Muscle layer of colon (tissue), 2 donors: ENCODE data around the gene USP53.
"Not testable (repeated sequence)": the region's sequence is repeated elsewhere in the genome, so short reads cannot be mapped to it uniquely, and the experiment has no call there.

ENCODE experiments used
- H3K27ac ChIP-seq: one replicate; pipeline ENCODE4 v1.7.0; 2013; ENCODE audit warnings: low read depth, mild to moderate bottlenecking, low read length, moderate library complexity
- H3K27me3 ChIP-seq, 2 donors: one replicate each; pipeline ENCODE4 v1.7.0; 2013; ENCODE audit warnings: low read length in 2 of 2, mild to moderate bottlenecking in 2 of 2; ENCODE audit not compliant: insufficient read depth in 2 of 2, control insufficient read depth in 1 of 2
- H3K36me3 ChIP-seq: one replicate; pipeline ENCODE4 v1.7.0; 2013; ENCODE audit warnings: mild to moderate bottlenecking, low read length; ENCODE audit not compliant: insufficient read depth
- H3K4me1 ChIP-seq: one replicate; pipeline ENCODE4 v1.7.0; 2013; ENCODE audit warnings: mild to moderate bottlenecking, low read length; ENCODE audit not compliant: insufficient read depth
- H3K4me3 ChIP-seq, 2 donors: one replicate each; pipeline ENCODE4 v1.7.0; 2013; ENCODE audit warnings: low read length in 2 of 2, low read depth in 1 of 2, mild to moderate bottlenecking in 1 of 2, moderate library complexity in 1 of 2
- H3K9ac ChIP-seq: one replicate; pipeline ENCODE4 v1.7.0; 2013; ENCODE audit warnings: low read length
- H3K9me3 ChIP-seq: one replicate; pipeline ENCODE4 v1.7.0; 2013; ENCODE audit warnings: mild to moderate bottlenecking, low read length
- donor health status: abdominal sarcoma.
- donor health status: Adenocarcinoma of cecum.

USP53 gene

DNA sequence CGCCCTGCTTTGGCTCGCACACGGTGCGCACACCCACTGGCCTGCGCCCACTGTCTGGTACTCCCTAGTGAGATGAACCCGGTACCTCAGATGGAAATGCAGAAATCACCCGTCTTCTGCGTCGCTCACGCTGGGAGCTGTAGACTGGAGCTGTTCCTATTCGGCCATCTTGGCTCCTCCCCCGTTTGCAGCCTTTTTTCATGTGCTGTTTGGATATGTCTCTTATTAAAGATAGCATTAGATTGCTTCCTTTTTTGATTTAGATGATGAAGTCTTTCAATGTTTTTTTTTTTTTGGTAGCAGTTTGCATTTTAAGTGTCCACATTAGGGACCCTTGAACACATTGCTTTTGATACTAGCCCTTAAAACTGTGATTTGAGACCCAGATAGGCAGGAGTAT lies 67.4 kb downstream of the USP53 start:
- H3K9me3 ChIP-seq, H3K27ac ChIP-seq, H3K4me3 ChIP-seq, H3K27me3 ChIP-seq, H3K4me1 ChIP-seq, H3K9ac ChIP-seq, H3K36me3 ChIP-seq: not testable (repeated sequence)

DNA sequence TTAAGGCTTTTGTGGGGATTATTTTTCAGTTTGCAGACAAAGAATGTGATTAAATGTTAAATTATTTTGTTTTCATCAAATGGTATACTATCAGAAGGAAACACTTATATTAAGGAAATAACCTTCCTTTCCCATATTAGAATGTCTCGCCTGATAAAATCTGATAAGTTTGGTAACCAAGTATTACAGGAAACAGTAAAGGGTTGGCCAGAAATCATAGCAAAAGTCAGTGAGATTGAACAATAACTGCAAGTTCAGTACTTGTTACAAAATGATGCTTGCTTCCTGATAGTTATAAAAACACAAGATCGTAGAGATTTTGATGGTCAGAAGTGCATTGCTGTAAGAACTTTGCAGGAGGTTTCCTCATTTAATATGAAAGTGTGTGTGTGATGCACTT lies 68.9 kb downstream of the USP53 start:
- H3K4me3 ChIP-seq, result no peak overlapping the region
- H3K27ac ChIP-seq, result no peak overlapping the region
- no peaks in the 10 kb centered on the region for H3K36me3 ChIP-seq
- H3K9ac ChIP-seq, result no peak overlapping the region
- no peaks in the 10 kb centered on the region for H3K9me3 ChIP-seq
- H3K27me3 ChIP-seq, result no peaks in the 10 kb centered on the region
- H3K4me1 ChIP-seq, result peaks cover 11% of the 10 kb centered on the region

DNA sequence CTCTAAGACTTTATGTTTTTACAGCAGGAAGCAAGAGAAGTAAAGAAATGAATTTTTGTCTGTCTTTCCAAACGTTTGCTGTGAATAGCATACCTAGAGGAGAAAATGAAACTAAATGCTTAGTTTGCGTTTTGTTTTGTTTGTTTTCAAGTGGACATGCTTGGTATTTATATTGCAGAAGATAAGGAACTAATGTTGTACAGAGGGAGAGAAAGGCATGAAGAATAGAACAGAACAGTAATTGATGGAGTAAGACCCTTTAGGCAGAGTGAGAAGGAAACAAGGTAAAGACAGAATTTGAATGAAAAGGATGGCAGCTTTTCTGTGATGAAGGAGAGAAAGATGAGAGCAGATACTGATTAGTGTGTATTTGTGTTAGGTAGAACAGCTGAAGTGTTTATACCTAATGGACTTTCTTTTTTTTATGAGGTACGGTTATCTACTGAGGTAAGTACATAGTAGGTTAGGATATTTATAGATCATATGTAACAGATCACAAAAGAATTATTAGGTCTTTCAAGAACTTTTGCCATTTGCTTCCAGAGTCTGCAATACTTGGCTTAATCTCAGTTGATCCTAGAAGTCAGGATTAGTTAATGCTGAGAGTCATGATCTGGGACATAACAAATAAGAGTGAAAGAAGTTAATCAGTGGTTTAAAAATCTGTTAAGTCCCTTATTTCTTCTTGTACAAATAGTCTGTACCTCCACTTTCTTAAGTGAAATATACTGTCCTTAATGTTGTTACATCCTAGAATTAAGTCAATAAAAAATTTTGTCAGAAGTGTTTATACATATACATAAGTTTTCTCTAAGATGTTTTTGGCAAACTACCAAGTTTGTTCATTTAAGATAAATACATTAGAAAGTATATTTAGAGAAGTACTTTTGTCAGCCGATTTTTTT lies 72.6 kb downstream of the USP53 start:
- peak overlapping the region; percentile 18 for H3K27ac ChIP-seq
- H3K4me1 ChIP-seq, result peaks cover 11% of the 10 kb centered on the region
- H3K4me3 ChIP-seq, result peak overlapping the region; percentile 23 to 38
- no peak overlapping the region for H3K9ac ChIP-seq
- no peaks in the 10 kb centered on the region for H3K36me3 ChIP-seq
- no peaks in the 10 kb centered on the region for H3K27me3 ChIP-seq
- H3K9me3 ChIP-seq, result no peaks in the 10 kb centered on the region

DNA sequence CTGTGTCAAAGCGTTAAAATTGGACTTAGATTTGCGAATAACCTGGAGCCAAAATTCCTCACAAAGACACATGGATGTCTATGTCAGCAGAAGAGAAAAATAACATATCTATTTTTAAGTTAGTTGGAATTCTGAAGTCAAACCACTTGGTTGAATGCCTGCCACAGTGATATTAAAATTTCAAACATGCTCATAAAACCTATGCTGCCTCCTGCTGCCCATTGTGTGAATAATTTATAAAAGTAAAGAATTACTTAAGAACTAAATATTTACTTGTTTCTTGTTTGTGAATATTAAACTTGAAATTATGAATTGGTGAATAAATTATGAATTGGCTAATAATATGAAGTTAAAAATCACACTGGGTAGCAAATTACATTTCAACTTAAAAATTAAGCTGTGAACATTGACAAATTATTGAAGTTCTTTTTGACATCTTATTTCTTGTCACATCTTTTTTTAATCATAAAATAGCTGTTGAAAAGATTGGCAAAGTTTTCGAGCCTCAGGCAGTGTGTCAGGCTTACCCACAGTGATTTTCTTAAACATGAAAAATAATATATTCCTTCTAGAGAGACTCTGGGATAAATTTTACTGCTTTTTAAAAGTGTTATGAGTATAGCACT lies 74.0 kb downstream of the USP53 start:
- Histone ChIP-seq H3K9ac (no peak overlapping the region), H3K9me3 (no peaks in the 10 kb centered on the region), H3K36me3 (no peaks in the 10 kb centered on the region), H3K27me3 (no peaks in the 10 kb centered on the region), H3K4me3 (no peak overlapping the region), H3K4me1 (peaks cover 11% of the 10 kb centered on the region), H3K27ac (no peak overlapping the region)

DNA sequence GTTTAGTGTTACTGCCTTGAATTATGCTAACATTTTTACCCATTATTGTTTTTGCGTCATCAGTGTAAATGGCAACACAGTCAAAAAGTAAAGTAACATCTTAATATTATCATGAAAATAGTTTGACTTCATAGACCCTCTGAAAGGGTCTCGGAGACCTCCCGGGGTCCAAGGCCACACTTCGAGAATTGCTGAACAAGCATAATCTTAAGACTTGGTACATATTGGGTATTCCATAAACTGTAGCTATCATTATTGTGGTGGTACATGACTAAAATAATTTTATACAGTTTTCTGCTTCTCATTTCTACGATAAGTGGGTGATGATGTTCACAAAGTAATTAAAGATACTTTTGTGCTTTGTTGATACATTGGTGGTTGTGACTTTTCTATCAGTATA lies 76.8 kb downstream of the USP53 start:
- no peak overlapping the region for H3K4me3 ChIP-seq
- H3K9ac ChIP-seq, result no peak overlapping the region
- H3K36me3 ChIP-seq, result peaks cover 10% of the 10 kb centered on the region
- H3K27me3 ChIP-seq, result no peaks in the 10 kb centered on the region
- H3K27ac ChIP-seq, result no peak overlapping the region
- H3K4me1 ChIP-seq, result peaks cover 11% of the 10 kb centered on the region
- no peaks in the 10 kb centered on the region for H3K9me3 ChIP-seq

DNA sequence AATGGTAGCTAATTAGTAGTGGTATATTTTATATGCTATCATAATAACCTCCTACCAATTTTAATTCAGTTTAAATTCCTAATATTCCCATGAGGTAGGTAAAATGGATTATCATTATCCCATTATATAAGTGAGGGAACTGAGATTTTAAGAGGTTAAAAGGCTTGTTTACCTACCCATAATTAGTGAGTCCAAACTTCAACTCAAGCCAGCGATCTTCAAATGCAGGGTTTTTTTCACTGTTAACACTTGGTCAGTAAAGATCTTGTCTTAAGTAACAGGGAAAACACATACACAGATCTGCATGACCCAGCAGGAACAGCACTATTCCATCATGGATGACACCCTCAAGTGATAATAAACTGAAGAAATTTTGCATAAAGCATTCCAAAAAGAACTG lies 78.1 kb downstream of the USP53 start:
- no peak overlapping the region for H3K4me3 ChIP-seq
- peaks cover 10% of the 10 kb centered on the region for H3K36me3 ChIP-seq
- H3K4me1 ChIP-seq, result peaks cover 3% of the 10 kb centered on the region
- H3K9me3 ChIP-seq, result no peaks in the 10 kb centered on the region
- H3K27me3 ChIP-seq, result no peaks in the 10 kb centered on the region
- no peak overlapping the region for H3K9ac ChIP-seq
- H3K27ac ChIP-seq, result no peak overlapping the region

DNA sequence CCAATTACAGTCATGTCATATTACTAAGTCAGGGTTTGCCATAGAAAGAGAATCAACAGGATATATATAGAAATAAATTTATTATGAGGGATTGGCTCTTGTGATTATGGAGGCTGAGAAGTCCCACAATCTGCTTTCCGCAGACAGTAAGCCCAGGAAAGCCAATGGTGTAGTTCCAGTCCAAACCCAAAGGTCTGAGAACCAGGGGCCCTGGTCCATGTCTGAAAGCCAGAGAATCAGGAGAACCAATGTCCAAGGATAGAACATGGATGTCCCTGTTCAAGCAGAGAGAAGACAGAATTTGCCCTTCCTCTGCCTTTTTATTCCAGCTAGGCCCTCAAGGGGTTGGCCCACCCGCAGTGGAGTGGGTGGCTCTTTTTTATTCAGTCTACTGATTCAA lies 83.8 kb downstream of the USP53 start:
- Histone ChIP-seq H3K9me3 (no peaks in the 10 kb centered on the region), H3K4me3 (no peak overlapping the region), H3K9ac (no peak overlapping the region), H3K4me1 (peaks cover 15% of the 10 kb centered on the region), H3K27ac (no peak overlapping the region), H3K27me3 (no peaks in the 10 kb centered on the region), H3K36me3 (peaks cover 28% of the 10 kb centered on the region)

DNA sequence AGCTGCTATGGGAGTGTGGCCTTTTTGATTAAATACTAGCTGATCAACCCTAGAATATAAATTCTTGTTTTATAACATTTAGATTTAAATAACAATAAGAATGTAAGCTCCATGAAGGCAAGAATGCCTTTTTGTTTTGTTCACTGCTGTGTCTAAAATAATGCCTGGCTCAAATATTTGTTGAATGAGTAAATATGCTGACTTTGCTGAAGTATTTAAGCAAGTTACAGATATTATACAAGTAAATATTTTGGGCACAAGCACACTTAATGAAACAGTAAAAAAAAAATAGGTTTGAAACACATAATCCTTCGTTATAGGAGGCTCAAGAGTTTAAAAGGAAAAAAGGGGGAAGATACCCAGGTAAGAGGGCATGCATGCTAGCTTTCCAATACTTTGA lies 85.3 kb downstream of the USP53 start:
- H3K27me3 ChIP-seq, result no peaks in the 10 kb centered on the region
- H3K4me1 ChIP-seq, result peaks cover 15% of the 10 kb centered on the region
- H3K9ac ChIP-seq, result no peak overlapping the region
- H3K4me3 ChIP-seq, result no peak overlapping the region
- H3K9me3 ChIP-seq, result no peaks in the 10 kb centered on the region
- no peak overlapping the region for H3K27ac ChIP-seq
- H3K36me3 ChIP-seq, result peaks cover 21% of the 10 kb centered on the region

DNA sequence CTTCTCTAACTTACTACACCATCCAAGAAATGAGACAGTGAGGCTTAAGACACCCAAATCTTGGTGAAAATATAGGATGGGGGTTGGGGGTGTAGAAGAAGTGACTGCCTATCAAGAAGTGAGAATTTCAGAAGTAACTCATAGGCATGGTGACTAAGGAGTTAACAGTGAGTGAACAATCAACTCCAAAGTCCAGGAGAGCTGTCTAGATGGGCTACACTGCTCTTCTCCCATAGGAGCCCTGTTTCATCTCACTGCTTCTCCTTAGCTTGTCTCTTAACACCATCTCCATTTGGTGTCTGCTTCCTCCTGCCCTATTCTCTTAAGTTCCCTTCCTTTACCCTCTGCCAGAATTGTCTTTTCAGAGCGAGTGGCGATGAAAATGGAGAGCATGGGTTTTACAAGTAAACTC lies 86.8 kb downstream of the USP53 start:
- H3K27me3 ChIP-seq, result no peaks in the 10 kb centered on the region
- H3K9me3 ChIP-seq, result no peaks in the 10 kb centered on the region
- H3K36me3 ChIP-seq, result peaks cover 17% of the 10 kb centered on the region
- H3K4me1 ChIP-seq, result peaks cover 15% of the 10 kb centered on the region
- H3K4me3 ChIP-seq, result peak overlapping the region; percentile 63 to 99
- peak overlapping the region; percentile 85 for H3K9ac ChIP-seq
- H3K27ac ChIP-seq, result peak overlapping the region; percentile 94

DNA sequence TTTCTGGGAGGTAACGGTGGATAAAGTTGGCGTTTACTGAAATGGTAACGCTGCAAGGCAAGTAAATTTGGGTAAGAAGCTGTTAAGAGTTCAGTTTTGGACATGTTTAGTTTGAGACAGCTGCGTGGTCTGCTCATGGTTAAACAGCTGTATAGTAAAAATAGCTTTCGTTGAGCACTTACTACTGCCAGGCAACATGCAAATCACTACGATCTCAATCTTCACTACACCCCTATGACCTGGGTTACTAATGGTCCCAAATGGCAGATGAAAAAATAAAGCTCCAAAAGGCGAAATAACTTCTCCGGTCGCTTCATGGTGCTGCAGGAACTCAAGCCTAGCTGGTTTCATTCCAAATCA lies 87.2 kb downstream of the USP53 start:
- Histone ChIP-seq H3K27ac (peak overlapping the region; percentile 94), H3K4me3 (peak overlapping the region; percentile 63 to 99), H3K4me1 (peaks cover 15% of the 10 kb centered on the region), H3K9me3 (no peaks in the 10 kb centered on the region), H3K36me3 (peaks cover 17% of the 10 kb centered on the region), H3K27me3 (no peaks in the 10 kb centered on the region), H3K9ac (peak overlapping the region; percentile 85)

DNA sequence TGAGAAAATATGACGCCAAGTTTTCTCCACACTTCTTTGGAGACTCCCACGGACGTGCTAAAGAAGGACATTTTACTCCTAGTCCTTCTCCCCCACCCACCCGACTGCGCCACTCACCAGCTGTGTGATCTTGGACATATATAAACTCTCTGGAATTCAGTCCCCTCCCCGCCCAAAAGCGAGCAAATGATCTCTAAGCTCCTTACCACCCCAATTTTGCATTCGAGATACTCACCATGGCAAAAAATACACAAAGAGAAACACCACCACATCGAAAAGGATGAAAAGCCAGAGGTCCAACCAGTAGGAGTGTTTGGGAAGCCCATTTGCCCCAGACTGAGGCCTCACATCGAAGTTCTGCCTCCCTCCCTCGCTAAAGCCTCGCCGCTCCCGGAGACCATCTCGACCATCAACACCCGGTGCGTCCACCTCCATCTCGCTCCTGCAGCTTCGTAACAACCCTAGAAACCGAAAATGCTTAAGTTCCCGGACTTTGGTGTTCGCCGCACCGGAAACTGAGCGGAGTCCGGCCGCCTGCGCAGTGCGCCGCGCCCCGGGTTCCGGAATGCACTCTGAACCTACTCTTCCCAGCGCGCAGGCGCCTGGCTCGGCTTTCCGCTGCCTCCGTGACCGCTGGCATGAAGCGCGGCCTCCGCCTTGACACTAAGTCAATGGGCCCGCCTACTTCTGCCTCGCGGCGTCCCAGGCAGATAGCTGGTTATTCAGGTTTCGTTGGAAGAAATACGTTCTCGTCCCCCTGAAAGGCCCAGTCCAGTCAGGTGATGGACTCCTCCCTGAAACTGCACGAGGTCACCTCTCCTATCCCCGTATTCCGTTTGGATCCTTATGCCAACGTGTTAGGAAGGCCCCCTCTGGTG lies 87.8 kb downstream of the USP53 start:
- Histone ChIP-seq H3K27ac (peak overlapping the region; percentile 94), H3K36me3 (peaks cover 17% of the 10 kb centered on the region), H3K9me3 (no peaks in the 10 kb centered on the region), H3K4me1 (peaks cover 15% of the 10 kb centered on the region), H3K27me3 (no peaks in the 10 kb centered on the region), H3K9ac (peak overlapping the region; percentile 85), H3K4me3 (peak overlapping the region; percentile 63 to 99)
